Measurements from ENCODE around the gene CYFIP1.

- TF ChIP-seq CTCF (IDR thresholded peaks at IDR 0.05; ENCODE audit: insufficient read depth, low read depth, low read length) (no peak), EZH2 (IDR thresholded peaks at IDR 0.05; ENCODE audit: insufficient read depth, low read length) (no peak)
Measured at GRCh38 chr15:22939051-22939450, 41.1 kb downstream of the CYFIP1 start.

Measured in astrocyte (in vitro differentiated cells and primary cell).